ENCODE results near the gene PRPH2. TPM values are rescaled to one million over a fixed set of nuclear protein-coding genes. Genes with fewer than 3 reads are reported as not detected.

The PRPH2 gene
- total RNA-seq, 2 experiments from 2014 or later: not detected

DNA sequence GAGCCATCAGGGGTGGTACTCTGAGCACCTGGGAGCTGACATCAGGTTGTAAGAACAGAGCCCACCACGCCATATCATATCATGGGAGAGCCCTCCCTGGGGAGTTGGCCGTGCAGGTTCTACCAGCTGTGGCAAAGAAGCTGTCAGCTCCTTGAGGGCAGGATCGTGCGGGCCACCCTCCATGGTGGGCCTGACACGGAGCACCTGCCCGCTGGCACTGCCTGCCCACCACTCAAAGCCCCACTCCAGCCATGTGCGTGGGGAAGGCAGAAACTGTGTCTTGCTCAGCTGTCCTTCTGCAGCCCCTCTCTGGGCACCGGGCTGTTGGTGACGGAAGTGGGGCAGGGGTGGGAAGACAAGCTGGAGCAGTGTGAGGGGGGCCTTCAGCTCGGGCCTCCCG is 14.3 kb downstream of the PRPH2 start:
- BruUV-seq (replicated peaks): no TSS peak
- no peak for DNase-seq (ENCODE audit: low spot score)
- Histone ChIP-seq H3K9me3 (ENCODE audit: low read length) (no peaks in the 10 kb centered on the region), H3K36me3 (ENCODE audit: insufficient read depth, low read length) (no peaks in the 10 kb centered on the region), H3K27ac (ENCODE audit: low read depth, low read length, poor library complexity, severe bottlenecking) (no peak overlapping the region), H2AFZ (ENCODE audit: low read length) (no peak overlapping the region), H3K4me3 (ENCODE audit: low read depth, low read length, poor library complexity, severe bottlenecking) (no peak overlapping the region), H3K79me2 (ENCODE audit: insufficient read depth, low read depth, low read length) (no peaks in the 10 kb centered on the region), H3K4me2 (ENCODE audit: low read length) (no peak overlapping the region), H4K20me1 (ENCODE audit: insufficient read depth, low read length) (no peaks in the 10 kb centered on the region), H3K4me1 (ENCODE audit: insufficient read depth, low read length, poor library complexity, severe bottlenecking) (no peaks in the 10 kb centered on the region), H3K9me2 (ENCODE audit: insufficient read depth, low read length) (no peaks in the 10 kb centered on the region)
- intact Hi-C loops (cut with micrococcal nuclease; ENCODE audit: unreplicated experiment): no loop called here
- no peak for TF ChIP-seq CTCF (conservative IDR thresholded peaks at IDR 0.05; ENCODE audit: low read length)
- no peak for TF ChIP-seq EZH2phosphoT487 (IDR thresholded peaks at IDR 0.05; ENCODE audit: borderline replicate concordance, low read depth, low read length)
- ChIA-PET CTCF (ENCODE audit: unreplicated experiment) (no interaction called here), POLR2A (interaction anchor here (0.9 kb wide), 1 partner anchor 12 kb away, joined by 3 read pairs; no protein-coding TSS in a partner anchor)

- TF ChIP-seq EZH2phosphoT487 (IDR thresholded peaks at IDR 0.05; ENCODE audit: borderline replicate concordance, low read depth, low read length) (no peak), CTCF (conservative IDR thresholded peaks at IDR 0.05; ENCODE audit: low read length) (no peak)
- POLR2A ChIA-PET: interaction anchor here (0.9 kb wide), 1 partner anchor 11 kb away, joined by 3 read pairs; no protein-coding TSS in a partner anchor
- intact Hi-C loops (cut with micrococcal nuclease; ENCODE audit: unreplicated experiment): no loop called here
- Histone ChIP-seq H3K9me3 (ENCODE audit: low read length) (no peaks in the 10 kb centered on the region), H3K4me2 (ENCODE audit: low read length) (no peak overlapping the region), H3K79me2 (ENCODE audit: insufficient read depth, low read depth, low read length) (no peaks in the 10 kb centered on the region), H3K36me3 (ENCODE audit: insufficient read depth, low read length) (no peaks in the 10 kb centered on the region), H3K27ac (ENCODE audit: low read depth, low read length, poor library complexity, severe bottlenecking) (no peak overlapping the region), H4K20me1 (ENCODE audit: insufficient read depth, low read length) (no peaks in the 10 kb centered on the region), H3K4me1 (ENCODE audit: insufficient read depth, low read length, poor library complexity, severe bottlenecking) (no peaks in the 10 kb centered on the region), H2AFZ (ENCODE audit: low read length) (no peak overlapping the region), H3K4me3 (ENCODE audit: low read depth, low read length, poor library complexity, severe bottlenecking) (no peak overlapping the region), H3K9me2 (ENCODE audit: insufficient read depth, low read length) (no peaks in the 10 kb centered on the region)
- DNase-seq (ENCODE audit: low spot score): no peak
- CTCF ChIA-PET (ENCODE audit: unreplicated experiment): no interaction called here
- no TSS peak for BruUV-seq (replicated peaks)
These were observed 14.8 kb downstream of the PRPH2 start for GRCh38 chr6:42707595-42707994.

DNA sequence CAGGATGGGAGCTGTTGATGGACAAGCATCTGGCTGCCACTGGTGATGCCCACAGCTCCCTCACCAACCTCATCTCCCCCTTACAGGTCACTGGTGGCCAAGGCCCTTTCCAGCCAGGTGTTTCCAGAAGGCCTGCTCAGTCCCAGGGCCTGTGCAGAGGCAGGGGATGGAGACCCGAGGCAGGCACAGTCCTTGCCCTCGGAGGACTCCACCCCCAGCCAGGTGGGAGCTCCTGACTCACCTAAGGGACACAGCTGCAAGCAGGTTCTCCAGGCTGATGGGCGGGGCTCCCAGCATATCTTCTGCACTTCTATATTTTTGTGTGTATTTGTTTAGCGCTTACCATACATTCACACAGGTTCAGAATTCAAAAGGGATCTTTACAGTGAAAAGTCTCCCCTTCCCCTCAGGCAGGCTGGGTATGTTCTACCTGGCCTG is 17.4 kb downstream of the PRPH2 start:
- Histone ChIP-seq H4K20me1 (ENCODE audit: insufficient read depth, low read length) (no peaks in the 10 kb centered on the region), H3K4me3 (ENCODE audit: low read depth, low read length, poor library complexity, severe bottlenecking) (no peak overlapping the region), H3K9me2 (ENCODE audit: insufficient read depth, low read length) (no peaks in the 10 kb centered on the region), H3K4me1 (ENCODE audit: insufficient read depth, low read length, poor library complexity, severe bottlenecking) (no peaks in the 10 kb centered on the region), H3K79me2 (ENCODE audit: insufficient read depth, low read depth, low read length) (no peaks in the 10 kb centered on the region), H3K36me3 (ENCODE audit: insufficient read depth, low read length) (no peaks in the 10 kb centered on the region), H3K27ac (ENCODE audit: low read depth, low read length, poor library complexity, severe bottlenecking) (no peak overlapping the region), H2AFZ (ENCODE audit: low read length) (no peak overlapping the region), H3K4me2 (ENCODE audit: low read length) (no peak overlapping the region), H3K9me3 (ENCODE audit: low read length) (no peaks in the 10 kb centered on the region)
- no peak for DNase-seq (ENCODE audit: low spot score)
- POLR2A ChIA-PET: interaction anchor here (0.6 kb wide), 2 partner anchors 36 to 55 kb away, joined by 4 to 5 read pairs; no protein-coding TSS in a partner anchor
- BruUV-seq (replicated peaks): no TSS peak
- CTCF ChIA-PET (ENCODE audit: unreplicated experiment): interaction anchor here (0.6 kb wide), 1 partner anchor 110 kb away, joined by 3 read pairs; no protein-coding TSS in a partner anchor
- intact Hi-C loops (cut with micrococcal nuclease; ENCODE audit: unreplicated experiment): no loop called here
- TF ChIP-seq EZH2phosphoT487 (IDR thresholded peaks at IDR 0.05; ENCODE audit: borderline replicate concordance, low read depth, low read length): no peak
- no peak for TF ChIP-seq CTCF (conservative IDR thresholded peaks at IDR 0.05; ENCODE audit: low read length)

Measured in OCI-LY7 (cell line).